Sciatic nerve (tissue), 2 donors: ENCODE measurements around the gene STARD9. TPM values are rescaled to one million over a fixed set of nuclear protein-coding genes. Genes with fewer than 3 reads are reported as not detected.
"Not testable (repeated sequence)": the region's sequence is repeated elsewhere in the genome, so short reads cannot be mapped to it uniquely, and the experiment has no call there.

Source experiments
- ATAC-seq: fragments of 200-7000 bp; cut with Tn5 transposase; one replicate; pipeline ENCODE4 v1.9.1; 2020; ENCODE audit warnings: mild to moderate bottlenecking, moderate library complexity
- DNase-seq: peaks from one replicate; pipeline ENCODE4 v3.0.0-alpha.2; 2020; ENCODE audit warnings: low spot score
- intact Hi-C: fragments of 100-400 bp; cut with DNase I; formaldehyde crosslinking; loops from one replicate; pipeline ENCODE4 v1.14.2; 2022
- total RNA-seq: library from RNA; stranded (reverse); fragmentation: NEBNext Ultra II Directional; extraction: Animal tissue kit (Norgen Biotek cat#: 25700); gene quantifications from one replicate; pipeline ENCODE4 v1.2.1, GENCODE V29; 2021
- donor health status: DM: no; HTN: no; CAD: no.
- donor health status: DM: no; HTN: no; CAD: no.

STARD9 gene
- total RNA-seq, 1 donor from 2014 or later = 77.3 TPM

GRCh38 chr15:42735382-42736165 is 160.2 kb downstream of the STARD9 start:
- ATAC-seq (no peak), DNase-seq (no peak)
- intact Hi-C loops = no loop called here

- DNase-seq (no peak), ATAC-seq (no peak)
- intact Hi-C loops = no loop called here
Observed at GRCh38 chr15:42736178-42736792, 160.9 kb downstream of the STARD9 start.

GRCh38 chr15:42736793-42737528 is 161.6 kb downstream of the STARD9 start, which contains the start of gene CDAN1:
TSS of gene CDAN1 (minus strand) at chr15:42737128. CDS start at chr15:42737102, 26 bp downstream.
- intact Hi-C loops = no loop called here
- peak; percentile 94 for DNase-seq
- peak; percentile 98 for ATAC-seq

- ATAC-seq (peak; percentile 32), DNase-seq (no peak)
- intact Hi-C loops = no loop called here
Observed at GRCh38 chr15:42737529-42738328, 162.3 kb downstream of the STARD9 start.

- DNase-seq = no peak
- no peak for ATAC-seq
- intact Hi-C loops = no loop called here
Observed at GRCh38 chr15:42741710-42742109, 166.3 kb downstream of the STARD9 start.

- intact Hi-C loops = no loop called here
- no peak for DNase-seq
- ATAC-seq = no peak
Observed at GRCh38 chr15:42742149-42742548, 166.7 kb downstream of the STARD9 start.

- ATAC-seq = no peak
- intact Hi-C loops = no loop called here
- no peak for DNase-seq
Observed at GRCh38 chr15:42744195-42744594, 168.8 kb downstream of the STARD9 start.

GRCh38 chr15:42749266-42749665 is 173.9 kb downstream of the STARD9 start:
- ATAC-seq = no peak
- DNase-seq = no peak
- intact Hi-C loops = no loop called here

GRCh38 chr15:42750306-42750705 is 174.9 kb downstream of the STARD9 start:
- DNase-seq = no peak
- no peak for ATAC-seq
- intact Hi-C loops = no loop called here

GRCh38 chr15:42759093-42759492 is 183.7 kb downstream of the STARD9 start:
- ATAC-seq = no peak
- no peak for DNase-seq
- intact Hi-C loops = no loop called here

- DNase-seq (no peak), ATAC-seq (no peak)
- intact Hi-C loops = no loop called here
Observed at GRCh38 chr15:42760759-42761158, 185.4 kb downstream of the STARD9 start.

- ATAC-seq, DNase-seq, intact Hi-C loops: not testable (repeated sequence)
Observed at GRCh38 chr15:42761813-42762212, 186.4 kb downstream of the STARD9 start.

- ATAC-seq, intact Hi-C loops, DNase-seq: not testable (repeated sequence)
Observed at GRCh38 chr15:42764154-42764731, 188.8 kb downstream of the STARD9 start.

GRCh38 chr15:42766109-42766508 is 190.7 kb downstream of the STARD9 start:
- intact Hi-C loops, ATAC-seq, DNase-seq: not testable (repeated sequence)

Other genes with a start within 250 kb of the STARD9 start
- gene CAPN3, start 216.1 kb upstream of the STARD9 start, total RNA-seq = 21.9 TPM
- 87.8 TPM for gene ZNF106, start 84.5 kb upstream of the STARD9 start, total RNA-seq
- gene SNAP23, start 80.0 kb upstream of the STARD9 start, total RNA-seq = 75.7 TPM
- 19.8 TPM for gene LRRC57, start 26.8 kb upstream of the STARD9 start, total RNA-seq
- gene HAUS2, start 26.8 kb upstream of the STARD9 start, total RNA-seq = 20.0 TPM
- 21.3 TPM for gene CDAN1, start 161.5 kb downstream of the STARD9 start, total RNA-seq